ENCODE results near the gene RGS6. TPM values are rescaled to one million over a fixed set of nuclear protein-coding genes. Genes with fewer than 3 reads are reported as not detected.

Gene RGS6
- total RNA-seq, 1 donor from 2014 or later, result 0.24 TPM

DNA sequence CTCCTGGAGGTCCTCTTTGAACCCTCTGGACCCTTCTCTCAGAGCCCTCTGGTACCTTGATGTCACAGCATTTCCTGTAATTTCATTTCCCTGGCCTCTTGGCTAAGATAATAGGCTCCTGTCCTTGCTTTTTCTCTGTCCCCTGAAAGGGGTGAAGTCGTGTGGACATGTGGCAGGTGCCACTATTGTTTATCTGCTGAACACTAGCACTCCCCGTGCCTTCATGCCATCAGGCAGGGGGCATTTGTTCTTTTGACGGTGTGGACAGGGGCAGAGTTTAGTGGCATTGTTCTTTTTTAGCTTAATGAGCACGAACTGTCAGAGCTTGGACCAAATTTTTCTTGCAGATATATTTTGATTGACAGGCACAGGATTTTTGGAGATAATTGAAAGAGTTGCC lies 166.0 kb downstream of the RGS6 start:
- H3K27ac Mint-ChIP-seq (ENCODE audit: unreplicated experiment), result no peak overlapping the region

DNA sequence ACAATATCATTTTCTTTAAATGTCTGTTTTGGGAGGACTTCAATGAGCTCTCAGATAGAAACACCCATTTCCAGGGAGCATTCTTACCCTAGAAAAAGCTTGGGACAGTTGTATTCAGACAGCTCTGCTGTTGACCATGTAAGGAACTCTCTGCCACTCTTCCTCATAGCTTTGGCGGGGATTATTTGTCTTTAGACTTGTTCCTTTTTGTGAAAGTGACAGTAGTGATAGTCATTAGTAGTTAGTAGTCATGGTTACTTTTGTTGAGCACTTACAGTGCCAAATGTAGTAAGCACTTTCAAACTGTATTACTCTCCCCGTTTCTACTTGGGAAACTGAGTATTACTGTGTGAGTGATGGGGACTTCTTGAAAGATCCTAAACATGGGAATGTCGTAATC lies 167.3 kb downstream of the RGS6 start:
- Mint-ChIP-seq H3K4me3 (ENCODE audit: unreplicated experiment) (no peak overlapping the region), H3K27me3 (ENCODE audit: unreplicated experiment) (no peaks in the 10 kb centered on the region), H3K4me1 (ENCODE audit: unreplicated experiment) (no peaks in the 10 kb centered on the region), H3K36me3 (ENCODE audit: unreplicated experiment) (no peaks in the 10 kb centered on the region), H3K9me3 (ENCODE audit: unreplicated experiment) (no peaks in the 10 kb centered on the region), H3K27ac (ENCODE audit: unreplicated experiment) (no peak overlapping the region)
- DNase-seq (ENCODE audit: extremely low spot score, unreplicated experiment), result no peak
- TF ChIP-seq, protein P1, sequence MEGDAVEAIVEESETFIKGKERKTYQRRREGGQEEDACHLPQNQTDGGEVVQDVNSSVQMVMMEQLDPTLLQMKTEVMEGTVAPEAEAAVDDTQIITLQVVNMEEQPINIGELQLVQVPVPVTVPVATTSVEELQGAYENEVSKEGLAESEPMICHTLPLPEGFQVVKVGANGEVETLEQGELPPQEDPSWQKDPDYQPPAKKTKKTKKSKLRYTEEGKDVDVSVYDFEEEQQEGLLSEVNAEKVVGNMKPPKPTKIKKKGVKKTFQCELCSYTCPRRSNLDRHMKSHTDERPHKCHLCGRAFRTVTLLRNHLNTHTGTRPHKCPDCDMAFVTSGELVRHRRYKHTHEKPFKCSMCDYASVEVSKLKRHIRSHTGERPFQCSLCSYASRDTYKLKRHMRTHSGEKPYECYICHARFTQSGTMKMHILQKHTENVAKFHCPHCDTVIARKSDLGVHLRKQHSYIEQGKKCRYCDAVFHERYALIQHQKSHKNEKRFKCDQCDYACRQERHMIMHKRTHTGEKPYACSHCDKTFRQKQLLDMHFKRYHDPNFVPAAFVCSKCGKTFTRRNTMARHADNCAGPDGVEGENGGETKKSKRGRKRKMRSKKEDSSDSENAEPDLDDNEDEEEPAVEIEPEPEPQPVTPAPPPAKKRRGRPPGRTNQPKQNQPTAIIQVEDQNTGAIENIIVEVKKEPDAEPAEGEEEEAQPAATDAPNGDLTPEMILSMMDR (IDR thresholded peaks at IDR 0.05), result no peak

More for the DNA sequence above, 166.0 kb downstream of the RGS6 start:
- DNase-seq (ENCODE audit: extremely low spot score, unreplicated experiment), result no peak
- H3K36me3 Mint-ChIP-seq (ENCODE audit: unreplicated experiment), result no peaks in the 10 kb centered on the region
- H3K4me3 Mint-ChIP-seq (ENCODE audit: unreplicated experiment), result no peak overlapping the region
- TF ChIP-seq, protein P1 (IDR thresholded peaks at IDR 0.05), result no peak
- H3K9me3 Mint-ChIP-seq (ENCODE audit: unreplicated experiment), result no peaks in the 10 kb centered on the region
- no peaks in the 10 kb centered on the region for H3K27me3 Mint-ChIP-seq (ENCODE audit: unreplicated experiment)
- no peaks in the 10 kb centered on the region for H3K4me1 Mint-ChIP-seq (ENCODE audit: unreplicated experiment)

DNA sequence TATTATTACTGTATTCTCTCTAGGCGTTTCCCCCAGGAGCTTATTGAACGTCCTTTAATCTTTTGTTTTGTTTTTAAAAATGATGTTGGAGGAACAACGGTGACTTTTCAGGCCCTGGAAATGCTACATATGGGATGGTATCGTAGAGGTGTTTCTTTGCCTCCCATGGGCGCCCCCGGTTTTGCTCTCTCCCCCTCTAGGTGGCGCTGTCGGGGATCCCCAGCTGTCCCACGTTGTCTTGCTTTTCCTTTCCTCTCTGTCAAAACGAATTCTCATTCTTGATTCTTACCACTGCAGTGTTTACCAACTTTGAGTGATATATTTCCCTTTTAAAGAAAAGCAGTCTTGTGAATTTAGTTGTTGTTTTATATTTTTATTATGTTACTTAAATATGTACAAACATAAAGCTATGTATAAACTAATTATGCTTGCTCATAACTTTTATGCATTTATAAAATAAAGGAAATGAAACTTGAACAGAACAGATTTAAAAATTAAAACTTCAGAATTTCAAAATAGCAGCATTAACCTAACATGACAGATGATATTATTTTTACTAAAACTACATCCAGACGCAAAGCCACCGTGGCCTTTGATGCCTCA lies 171.9 kb downstream of the RGS6 start:
- peaks cover 2% of the 10 kb centered on the region for H3K27me3 Mint-ChIP-seq (ENCODE audit: unreplicated experiment)
- H3K27ac Mint-ChIP-seq (ENCODE audit: unreplicated experiment), result no peak overlapping the region
- H3K4me3 Mint-ChIP-seq (ENCODE audit: unreplicated experiment), result no peak overlapping the region
- no peaks in the 10 kb centered on the region for H3K9me3 Mint-ChIP-seq (ENCODE audit: unreplicated experiment)
- no peaks in the 10 kb centered on the region for H3K4me1 Mint-ChIP-seq (ENCODE audit: unreplicated experiment)
- no peak for DNase-seq (ENCODE audit: extremely low spot score, unreplicated experiment)
- TF ChIP-seq, protein P1 (IDR thresholded peaks at IDR 0.05), result peak; percentile 32
- no peaks in the 10 kb centered on the region for H3K36me3 Mint-ChIP-seq (ENCODE audit: unreplicated experiment)

DNA sequence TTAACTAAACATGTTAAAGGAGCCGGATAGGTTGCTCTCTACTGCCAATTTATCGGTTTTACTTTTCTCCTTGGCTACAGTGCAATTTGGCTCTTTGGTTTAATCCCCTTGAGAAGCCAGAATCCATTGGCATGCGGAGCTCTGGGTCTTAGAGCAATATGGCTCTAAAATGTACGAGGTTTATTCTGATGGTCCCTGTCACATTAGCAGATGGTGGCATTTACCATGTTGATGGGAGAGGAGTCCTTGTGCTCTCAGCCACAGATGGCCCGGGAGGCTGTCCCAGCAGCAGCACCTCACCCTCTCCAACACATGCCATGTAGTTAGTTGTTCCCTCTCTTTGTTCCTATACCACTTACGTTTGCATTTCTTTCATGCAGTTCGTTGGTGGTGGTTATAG lies 179.7 kb downstream of the RGS6 start:
- H3K27me3 Mint-ChIP-seq (ENCODE audit: unreplicated experiment), result no peaks in the 10 kb centered on the region

DNA sequence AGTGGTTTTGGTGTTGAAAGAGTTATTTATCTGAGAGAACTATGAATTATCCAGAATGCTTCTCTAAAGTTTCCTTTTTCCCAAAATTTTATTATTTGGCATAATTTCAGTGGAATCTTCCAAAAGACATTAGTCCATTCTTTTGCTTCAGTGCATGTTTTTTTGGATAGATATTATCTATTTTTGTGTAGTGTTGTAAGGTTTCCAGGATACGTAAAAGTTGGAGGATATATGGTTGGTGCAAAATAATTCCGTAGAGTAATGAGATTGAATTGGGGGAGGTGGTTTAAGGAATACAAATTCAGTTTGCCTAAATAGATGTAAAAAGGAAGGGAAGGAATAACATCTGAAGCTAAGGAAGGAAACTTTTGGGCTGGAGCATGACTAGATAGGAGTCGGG lies 186.6 kb downstream of the RGS6 start:
- Mint-ChIP-seq H3K4me3 (ENCODE audit: unreplicated experiment) (no peak overlapping the region), H3K27me3 (ENCODE audit: unreplicated experiment) (no peaks in the 10 kb centered on the region), H3K4me1 (ENCODE audit: unreplicated experiment) (no peaks in the 10 kb centered on the region), H3K27ac (ENCODE audit: unreplicated experiment) (no peak overlapping the region), H3K36me3 (ENCODE audit: unreplicated experiment) (no peaks in the 10 kb centered on the region), H3K9me3 (ENCODE audit: unreplicated experiment) (no peaks in the 10 kb centered on the region)
- TF ChIP-seq, protein P1 (IDR thresholded peaks at IDR 0.05), result no peak
- DNase-seq (ENCODE audit: extremely low spot score, unreplicated experiment), result no peak

More for the DNA sequence above, 179.7 kb downstream of the RGS6 start:
- Mint-ChIP-seq H3K4me3 (ENCODE audit: unreplicated experiment) (no peak overlapping the region), H3K36me3 (ENCODE audit: unreplicated experiment) (no peaks in the 10 kb centered on the region), H3K9me3 (ENCODE audit: unreplicated experiment) (no peaks in the 10 kb centered on the region), H3K4me1 (ENCODE audit: unreplicated experiment) (no peaks in the 10 kb centered on the region), H3K27ac (ENCODE audit: unreplicated experiment) (no peak overlapping the region)
- no peak for DNase-seq (ENCODE audit: extremely low spot score, unreplicated experiment)
- TF ChIP-seq, protein P1 (IDR thresholded peaks at IDR 0.05), result no peak

Data from osteocyte (in vitro differentiated cells).